DMS 273 (cell line): Measurements from ENCODE around the gene PLXNA3.
A peak's percentile ranks its signal among the peaks of the same experiment; 100 is the strongest.

ENCODE experiments used
- DNase-seq: peaks from one replicate; lab custom pipeline; 2025; ENCODE audit not compliant: unreplicated experiment; lab: John Stamatoyannopoulos, UW

The PLXNA3 gene

DNA sequence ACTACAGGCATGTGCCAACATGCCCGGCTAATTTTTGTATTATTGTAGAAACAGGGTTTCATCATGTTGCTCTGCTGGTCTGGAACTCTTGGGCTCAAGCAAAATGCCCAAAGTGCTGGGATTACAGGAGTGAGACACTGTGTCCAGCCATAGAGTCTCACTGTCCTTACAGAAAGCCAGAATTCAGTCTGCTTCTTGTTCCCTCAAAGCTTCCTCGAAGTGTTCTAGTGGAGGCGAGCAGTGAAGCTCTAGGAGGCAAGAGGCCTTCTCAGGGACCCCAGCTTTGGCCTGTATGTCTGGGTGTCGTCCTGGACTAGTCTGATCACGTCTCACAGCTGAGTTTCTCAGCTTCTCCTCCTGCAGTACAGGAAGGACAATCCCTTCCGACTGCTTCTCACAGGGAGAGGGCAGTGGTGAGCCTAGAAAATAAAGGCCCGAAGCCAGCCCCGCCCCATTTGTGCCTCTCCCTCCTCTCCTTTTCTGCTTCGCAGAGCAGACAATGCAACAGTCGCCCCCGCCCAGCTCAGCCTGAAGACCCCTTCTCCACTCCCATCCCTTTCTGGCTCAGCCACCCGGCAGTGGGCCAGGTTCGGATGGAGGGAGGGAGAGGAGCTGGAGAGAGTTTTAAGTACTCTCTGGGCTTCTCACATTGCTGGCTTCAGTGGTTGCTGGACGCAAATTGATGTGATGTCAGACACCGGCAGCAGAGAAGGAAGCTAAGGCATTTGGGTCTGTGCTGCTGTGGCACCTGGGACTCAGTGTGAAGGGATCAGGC, 69.0 kb downstream of the PLXNA3 start:
- DNase-seq, result peak; percentile 87
